Epithelial cell of esophagus (primary cell): Measurements from ENCODE around the gene MYBPC2.
"Not testable (repeated sequence)": the region's sequence is repeated elsewhere in the genome, so short reads cannot be mapped to it uniquely, and the experiment has no call there.

Experiments used
- DNase-seq: peaks from one replicate; pipeline ENCODE4 v3.0.0; 2010; ENCODE audit warnings: low read depth
- H3K4me3 ChIP-seq: 2 replicates; pipeline ENCODE4 v1.5.1; 2011; ENCODE audit warnings: mild to moderate bottlenecking, low read length, control low read depth
- TF ChIP-seq, protein P1 (sequence below): IDR thresholded peaks from 2 replicates; pipeline ENCODE4 v1.5.1; 2011; ENCODE audit warnings: low read depth, mild to moderate bottlenecking, low read length, control low read depth, inconsistent platforms; ENCODE audit not compliant: insufficient read depth; ENCODE audit errors: missing control alignments

MYBPC2 gene

DNA sequence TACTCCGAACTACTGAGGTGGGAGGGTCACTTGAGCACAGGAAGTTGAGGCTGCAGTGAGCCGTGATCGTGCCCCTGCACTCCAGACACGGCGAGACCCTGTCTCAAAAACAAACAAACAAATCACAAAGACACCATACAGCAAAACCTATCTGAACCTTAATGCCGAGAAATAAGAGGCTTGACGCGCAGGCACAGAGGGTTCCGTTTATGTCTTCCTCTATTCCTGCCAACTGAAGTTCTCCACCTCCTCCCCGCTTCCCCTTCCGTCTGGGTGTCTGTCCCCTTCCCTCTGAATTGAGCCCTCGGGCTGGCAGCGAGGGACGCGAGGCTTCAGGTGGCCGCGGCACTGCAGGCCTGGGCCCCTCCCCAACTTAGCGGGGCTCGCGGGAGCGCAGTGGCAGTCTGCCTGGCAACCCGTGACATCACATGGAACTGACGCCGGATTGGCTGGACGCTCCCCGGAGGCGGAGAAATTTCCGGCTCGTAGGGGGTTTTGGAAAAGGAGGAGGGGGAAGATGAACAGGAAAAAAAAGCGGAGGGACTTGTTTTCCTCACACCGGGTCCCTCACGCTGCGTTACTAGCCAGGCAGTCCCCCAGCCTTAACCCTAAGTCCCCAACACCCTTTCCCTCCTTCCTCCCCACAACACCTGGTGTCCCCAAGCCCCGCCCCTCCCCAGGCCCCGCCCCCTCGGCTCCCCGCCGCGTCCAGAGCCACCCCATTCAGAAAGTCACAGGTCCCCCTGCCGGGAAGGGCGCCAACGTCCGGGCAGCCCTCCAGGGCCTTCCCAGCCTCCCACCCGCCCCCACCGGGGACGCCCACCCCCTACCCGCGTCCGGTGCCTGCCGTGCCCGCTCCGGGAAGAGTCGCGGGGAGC lies 1.1 kb upstream of the MYBPC2 start:
- H3K4me3 ChIP-seq = peak overlapping the region; percentile 63
- TF ChIP-seq, protein P1, sequence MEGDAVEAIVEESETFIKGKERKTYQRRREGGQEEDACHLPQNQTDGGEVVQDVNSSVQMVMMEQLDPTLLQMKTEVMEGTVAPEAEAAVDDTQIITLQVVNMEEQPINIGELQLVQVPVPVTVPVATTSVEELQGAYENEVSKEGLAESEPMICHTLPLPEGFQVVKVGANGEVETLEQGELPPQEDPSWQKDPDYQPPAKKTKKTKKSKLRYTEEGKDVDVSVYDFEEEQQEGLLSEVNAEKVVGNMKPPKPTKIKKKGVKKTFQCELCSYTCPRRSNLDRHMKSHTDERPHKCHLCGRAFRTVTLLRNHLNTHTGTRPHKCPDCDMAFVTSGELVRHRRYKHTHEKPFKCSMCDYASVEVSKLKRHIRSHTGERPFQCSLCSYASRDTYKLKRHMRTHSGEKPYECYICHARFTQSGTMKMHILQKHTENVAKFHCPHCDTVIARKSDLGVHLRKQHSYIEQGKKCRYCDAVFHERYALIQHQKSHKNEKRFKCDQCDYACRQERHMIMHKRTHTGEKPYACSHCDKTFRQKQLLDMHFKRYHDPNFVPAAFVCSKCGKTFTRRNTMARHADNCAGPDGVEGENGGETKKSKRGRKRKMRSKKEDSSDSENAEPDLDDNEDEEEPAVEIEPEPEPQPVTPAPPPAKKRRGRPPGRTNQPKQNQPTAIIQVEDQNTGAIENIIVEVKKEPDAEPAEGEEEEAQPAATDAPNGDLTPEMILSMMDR = no peak
- DNase-seq = peak; percentile 68

DNA sequence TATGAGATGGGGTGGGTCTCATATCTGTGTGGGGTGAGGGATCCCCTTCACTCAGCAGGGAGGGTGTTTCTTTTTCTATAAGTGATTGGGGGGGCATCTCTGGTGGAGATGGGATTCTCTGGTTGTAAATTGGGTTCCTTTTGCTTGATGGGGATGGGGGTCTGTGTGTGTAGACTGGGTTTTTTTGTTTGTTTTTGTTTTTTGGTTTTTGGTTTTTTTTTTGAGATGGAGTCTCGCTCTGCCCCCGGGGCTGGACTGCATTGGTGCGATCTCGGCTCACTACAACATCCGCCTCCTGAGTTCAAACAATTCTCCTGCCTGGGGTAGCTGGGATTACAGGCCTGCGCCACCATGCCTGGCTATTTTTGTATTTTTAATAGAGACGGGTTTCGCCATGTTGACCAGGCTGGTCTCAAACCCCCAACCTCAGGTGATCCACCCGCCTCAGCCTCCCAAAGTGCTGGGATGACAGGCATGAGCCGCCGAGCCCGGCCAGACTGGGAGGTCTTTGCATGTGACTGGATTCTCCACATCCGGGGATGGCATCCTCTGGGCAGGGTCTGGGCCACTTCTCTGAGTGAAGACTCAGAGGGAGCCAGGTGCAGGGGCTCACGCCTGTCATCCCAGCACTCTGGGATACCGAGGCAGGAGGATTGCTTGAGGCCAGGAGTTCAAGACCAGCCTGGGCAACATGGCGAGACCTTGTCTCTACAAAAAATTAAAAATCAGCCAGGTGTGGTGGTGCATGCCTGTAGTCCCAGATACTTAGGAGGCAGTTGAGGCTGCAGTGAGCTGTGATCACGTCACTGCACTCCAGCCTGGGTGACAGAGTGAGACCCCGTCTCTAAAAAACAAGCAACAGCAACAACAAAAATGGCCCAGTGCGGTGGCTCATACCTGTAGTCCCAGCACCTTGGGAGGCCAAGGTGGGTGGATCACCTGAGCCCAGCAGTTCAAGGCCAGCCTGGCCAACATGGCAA lies 799 bp downstream of the MYBPC2 start:
- no peak overlapping the region for H3K4me3 ChIP-seq
- DNase-seq = no peak
- TF ChIP-seq, protein P1 = no peak

DNA sequence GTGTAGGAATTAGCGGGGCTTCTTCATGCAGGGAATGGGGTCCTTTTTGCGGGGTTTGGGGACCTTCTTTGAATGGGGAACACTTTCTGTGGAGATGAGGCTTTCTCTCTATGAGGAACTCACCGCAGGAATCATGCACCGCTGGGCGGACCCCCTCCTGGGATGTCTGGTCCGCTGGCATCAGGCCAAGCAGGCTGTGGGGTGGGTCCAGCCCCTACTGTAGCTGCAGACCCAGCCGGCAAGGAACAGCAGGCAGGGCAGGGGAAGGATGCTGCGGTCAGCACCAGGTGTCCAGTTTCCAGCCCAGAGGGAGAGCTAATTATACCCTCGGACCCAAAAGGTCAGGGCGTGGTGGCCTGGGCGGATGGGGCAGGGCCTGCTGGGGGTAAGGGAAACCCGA lies 1.8 kb downstream of the MYBPC2 start:
- no peak for DNase-seq
- TF ChIP-seq, protein P1 = no peak
- H3K4me3 ChIP-seq = no peak overlapping the region

DNA sequence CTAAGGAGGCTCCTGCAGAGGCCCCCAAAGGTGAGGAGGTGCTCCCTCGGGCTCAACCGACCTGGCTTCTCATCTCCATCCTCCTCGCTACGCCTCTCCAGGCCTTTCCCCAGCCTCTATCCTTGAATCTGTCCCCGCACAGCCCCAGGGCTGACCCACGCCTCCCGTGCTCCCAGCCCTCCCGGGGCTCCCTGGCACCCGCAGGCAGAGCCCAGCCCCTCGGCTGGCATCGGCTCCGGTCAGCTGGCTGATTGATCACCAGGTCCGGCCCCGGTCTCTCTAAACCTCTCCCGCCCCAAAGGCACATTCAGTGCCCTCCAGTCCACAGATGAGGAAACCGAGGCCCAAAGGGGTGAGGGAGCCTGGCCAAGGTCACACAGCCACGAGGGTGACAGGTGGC lies 2.5 kb downstream of the MYBPC2 start:
- TF ChIP-seq, protein P1 = no peak

DNA sequence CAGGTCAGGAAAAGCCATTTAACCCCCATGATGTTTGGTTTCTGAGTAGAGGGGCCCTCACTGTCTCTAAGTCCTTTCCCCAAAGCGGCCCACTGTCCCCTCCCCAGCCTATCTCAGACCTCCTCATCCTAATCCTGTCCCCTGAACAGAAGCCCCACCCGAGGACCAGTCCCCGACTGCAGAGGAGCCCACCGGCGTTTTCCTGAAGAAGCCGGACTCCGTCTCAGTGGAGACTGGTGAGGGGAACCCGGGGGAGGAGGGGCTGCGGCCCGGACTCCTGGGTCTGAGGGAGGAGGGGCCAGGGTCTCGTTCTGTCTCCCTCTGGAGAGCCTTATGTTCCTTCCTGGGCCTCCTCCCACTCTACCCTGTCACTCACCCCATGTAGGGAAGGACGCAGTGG lies 2.9 kb downstream of the MYBPC2 start:
- TF ChIP-seq, protein P1 = no peak
- H3K4me3 ChIP-seq = no peak overlapping the region
- DNase-seq = no peak

More for the DNA sequence above, 2.5 kb downstream of the MYBPC2 start:
- no peak overlapping the region for H3K4me3 ChIP-seq
- DNase-seq = no peak

DNA sequence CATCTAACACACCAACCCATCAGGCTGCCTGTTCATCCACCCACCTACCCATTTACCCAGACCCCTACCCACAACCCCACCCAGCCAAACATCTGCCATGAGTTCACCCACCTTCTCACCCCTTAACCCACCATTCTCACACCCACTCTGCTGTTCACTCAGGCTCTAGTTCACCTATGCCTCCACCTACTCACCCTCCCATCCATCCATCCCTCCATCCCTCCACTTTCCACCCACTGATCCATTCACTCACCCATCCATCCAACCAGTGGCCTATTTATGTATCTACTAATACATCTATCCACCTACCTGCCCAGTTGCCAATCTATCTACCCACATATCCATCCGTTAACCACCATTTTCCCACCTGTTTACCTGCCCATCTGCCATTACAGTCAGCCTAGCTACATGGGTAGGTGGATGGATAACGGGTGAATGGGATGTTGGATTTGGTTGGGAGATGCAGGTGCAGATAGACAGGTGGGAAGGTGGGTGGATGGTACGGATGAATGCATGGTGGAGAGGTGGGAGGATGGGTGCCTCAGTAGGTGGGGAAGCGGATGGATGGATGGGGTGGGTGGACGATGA lies 5.3 kb downstream of the MYBPC2 start:
- H3K4me3 ChIP-seq = no peak overlapping the region
- no peak for DNase-seq
- TF ChIP-seq, protein P1 = no peak

DNA sequence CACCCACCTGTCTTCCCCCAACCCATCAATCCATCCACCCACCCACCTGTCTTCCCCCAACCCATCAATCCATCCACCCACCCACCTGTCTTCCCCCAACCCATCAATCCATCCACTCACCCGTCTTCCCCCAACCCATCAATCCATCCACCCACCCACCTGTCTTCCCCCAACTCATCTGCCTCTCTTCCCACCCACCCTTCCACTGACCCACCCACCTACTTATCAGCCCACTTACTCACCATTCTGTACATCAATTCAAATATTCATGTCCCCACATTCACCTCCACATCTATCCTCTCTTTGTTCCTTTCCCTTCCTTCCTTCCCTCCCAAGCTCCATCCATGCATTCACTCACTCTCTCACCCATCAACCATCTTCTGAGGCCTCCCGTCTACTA lies 6.4 kb downstream of the MYBPC2 start:
- not testable (repeated sequence) for DNase-seq, H3K4me3 ChIP-seq
